Breast epithelium (tissue), 4 donors: ENCODE data around the gene CFHR2. TPM values are rescaled to one million over a fixed set of nuclear protein-coding genes. Genes with fewer than 3 reads are reported as not detected.
"Not testable (repeated sequence)": the region's sequence is repeated elsewhere in the genome, so short reads cannot be mapped to it uniquely, and the experiment has no call there.

ENCODE experiments used
- DNase-seq, 2 donors: peaks; one replicate each; pipeline ENCODE4 v3.0.0-alpha.2; 2019; ENCODE audit warnings: low spot score in 2 of 2
- H3K27ac ChIP-seq, 2 donors: fragments of 200-600 bp; sonication (generic) in 1 of 2; one replicate each; pipeline ENCODE4 v1.5.1; 2016 to 2019; ENCODE audit warnings: mild to moderate bottlenecking in 1 of 2
- H3K27me3 ChIP-seq, 2 donors: fragments of 200-600 bp; sonication (generic) in 1 of 2; one replicate each; pipeline versions ENCODE4 v1.5.1 to v1.6.0; 2017 to 2019; ENCODE audit warnings: control low read depth in 1 of 2, mild to moderate bottlenecking in 1 of 2
- H3K36me3 ChIP-seq: fragments of 200-600 bp; one replicate; pipeline ENCODE4 v1.5.1; 2019
- H3K4me1 ChIP-seq, 2 donors: fragments of 200-600 bp; sonication (generic); one replicate each; pipeline ENCODE4 v1.5.1; 2016 to 2019; ENCODE audit warnings: control low read depth in 1 of 2
- H3K4me3 ChIP-seq, 3 donors: fragments of 200-600 bp; sonication (generic); 1 replicate in 2 of 3; 2 replicates in 1 of 3; pipeline ENCODE4 v1.5.1; 2016 to 2019; ENCODE audit warnings: mild to moderate bottlenecking in 3 of 3, moderate library complexity in 2 of 3
- H3K9me3 ChIP-seq, 2 donors: fragments of 200-600 bp; sonication (generic) in 1 of 2; one replicate each; pipeline ENCODE4 v1.5.1; 2016 to 2019; ENCODE audit warnings: control low read depth in 1 of 2
- CTCF ChIP-seq, 3 donors: fragments of 450-650 bp; IDR thresholded peaks; one replicate each; pipeline ENCODE4 v1.5.1; 2016 to 2017; ENCODE audit warnings: antibody characterized with exemption in 3 of 3, mild to moderate bottlenecking in 3 of 3, moderate library complexity in 3 of 3
- POLR2A ChIP-seq: fragments of 450-650 bp; IDR thresholded peaks from one replicate; pipeline ENCODE4 v1.6.1; 2016; ENCODE audit warnings: antibody characterized with exemption, mild to moderate bottlenecking, moderate library complexity
- POLR2AphosphoS5 ChIP-seq, 3 donors: sonication (generic); formaldehyde crosslinking; IDR thresholded peaks; one replicate each; pipeline ENCODE4 v1.6.1; 2017; ENCODE audit warnings: antibody characterized with exemption in 3 of 3
- intact Hi-C: fragments of 100-400 bp; cut with DNase I; formaldehyde crosslinking; loops from one replicate; pipeline ENCODE4 v1.15.1; 2023; ENCODE audit warnings: low total_unique reads
- total RNA-seq, 3 donors: library from RNA; depleted of rRNA; stranded (reverse); fragments of >200 nt; gene quantifications; one replicate each; pipeline ENCODE4 v1.1.0, GENCODE V29; 2016

CFHR2 gene
- total RNA-seq: not detected

- DNase-seq, H3K27ac ChIP-seq, H3K9me3 ChIP-seq, H3K4me1 ChIP-seq, intact Hi-C loops, H3K36me3 ChIP-seq, H3K4me3 ChIP-seq, H3K27me3 ChIP-seq: not testable (repeated sequence)
Measured at GRCh38 chr1:196943568-196943967, at the start of gene CFHR2. Gene CFHR2, plus strand, starts transcription at chr1:196943738. Its CDS starts 143 bp downstream, at chr1:196943881.

GRCh38 chr1:196896355-196896754, 47.2 kb upstream of the CFHR2 start:
- no peaks in the 10 kb centered on the region for H3K36me3 ChIP-seq
- no peaks in the 10 kb centered on the region for H3K9me3 ChIP-seq
- no peaks in the 10 kb centered on the region for H3K4me1 ChIP-seq
- no peak overlapping the region for H3K4me3 ChIP-seq
- no peaks in the 10 kb centered on the region for H3K27me3 ChIP-seq
- intact Hi-C loops: no loop called here
- TF ChIP-seq POLR2AphosphoS5 (IDR thresholded peaks at IDR 0.05) (no peak), POLR2A (no peak), CTCF (IDR thresholded peaks at IDR 0.05) (no peak)
- DNase-seq: no peak
- H3K27ac ChIP-seq: no peak overlapping the region

- no peak for DNase-seq
- no peak overlapping the region for H3K4me3 ChIP-seq
- H3K27me3 ChIP-seq: no peaks in the 10 kb centered on the region
- H3K27ac ChIP-seq: no peak overlapping the region
- intact Hi-C loops: no loop called here
- H3K36me3 ChIP-seq: no peaks in the 10 kb centered on the region
- no peaks in the 10 kb centered on the region for H3K4me1 ChIP-seq
- TF ChIP-seq POLR2A (no peak), POLR2AphosphoS5 (IDR thresholded peaks at IDR 0.05) (no peak), CTCF (IDR thresholded peaks at IDR 0.05) (no peak)
- no peaks in the 10 kb centered on the region for H3K9me3 ChIP-seq
Measured at GRCh38 chr1:196897158-196897828, 46.2 kb upstream of the CFHR2 start.

- H3K9me3 ChIP-seq: no peaks in the 10 kb centered on the region
- intact Hi-C loops: no loop called here
- TF ChIP-seq CTCF (IDR thresholded peaks at IDR 0.05): no peak
- no peak for TF ChIP-seq POLR2AphosphoS5 (IDR thresholded peaks at IDR 0.05)
- TF ChIP-seq POLR2A: no peak
- H3K4me1 ChIP-seq: no peaks in the 10 kb centered on the region
- no peak for DNase-seq
- H3K36me3 ChIP-seq: no peaks in the 10 kb centered on the region
- no peak overlapping the region for H3K4me3 ChIP-seq
- no peak overlapping the region for H3K27ac ChIP-seq
- H3K27me3 ChIP-seq: no peaks in the 10 kb centered on the region
Measured at GRCh38 chr1:196902344-196902743, 41.2 kb upstream of the CFHR2 start.

GRCh38 chr1:196910215-196910614, 33.3 kb upstream of the CFHR2 start:
- Histone ChIP-seq H3K9me3 (no peaks in the 10 kb centered on the region), H3K27me3 (no peaks in the 10 kb centered on the region), H3K4me3 (no peak overlapping the region), H3K36me3 (no peaks in the 10 kb centered on the region), H3K27ac (no peak overlapping the region), H3K4me1 (no peaks in the 10 kb centered on the region)
- TF ChIP-seq POLR2A (no peak), POLR2AphosphoS5 (IDR thresholded peaks at IDR 0.05) (no peak), CTCF (IDR thresholded peaks at IDR 0.05) (no peak)
- no peak for DNase-seq
- intact Hi-C loops: no loop called here

- H3K4me3 ChIP-seq, DNase-seq, intact Hi-C loops, H3K27ac ChIP-seq, H3K9me3 ChIP-seq, H3K4me1 ChIP-seq, H3K27me3 ChIP-seq, H3K36me3 ChIP-seq: not testable (repeated sequence)
Measured at GRCh38 chr1:196912283-196912682, 31.3 kb upstream of the CFHR2 start.

GRCh38 chr1:196926839-196927238, 16.7 kb upstream of the CFHR2 start:
- DNase-seq, H3K4me3 ChIP-seq, H3K27me3 ChIP-seq, H3K27ac ChIP-seq, intact Hi-C loops, H3K36me3 ChIP-seq, H3K9me3 ChIP-seq, H3K4me1 ChIP-seq: not testable (repeated sequence)

- H3K9me3 ChIP-seq, H3K27me3 ChIP-seq, H3K4me1 ChIP-seq, intact Hi-C loops, H3K36me3 ChIP-seq, DNase-seq, H3K4me3 ChIP-seq, H3K27ac ChIP-seq: not testable (repeated sequence)
Measured at GRCh38 chr1:196932853-196933252, 10.7 kb upstream of the CFHR2 start.
